ENCODE measurements around the gene ODAD2.

DNA sequence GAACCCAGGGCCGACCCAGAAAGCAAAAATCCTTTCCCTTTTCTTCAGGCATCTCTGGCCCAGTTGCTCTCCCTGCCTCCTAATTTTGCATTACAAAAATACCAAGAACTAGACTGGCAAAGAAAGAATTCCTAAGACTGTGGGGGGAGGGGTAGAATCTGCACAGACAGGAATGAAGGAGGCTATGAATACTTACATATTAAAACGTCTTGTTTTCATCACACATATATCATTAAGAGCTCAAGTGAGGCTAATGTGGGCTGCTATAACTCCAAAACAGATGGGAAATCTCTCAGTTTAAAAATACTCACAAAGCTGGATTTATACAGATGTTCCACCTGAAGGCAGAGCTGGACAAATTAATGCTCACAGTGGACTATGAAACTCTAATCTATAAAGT, 224.0 kb downstream of the ODAD2 start:
- no peak for TF ChIP-seq CTCF (IDR thresholded peaks at IDR 0.05; ENCODE audit: poor library complexity)
- TF ChIP-seq EZH2 (IDR thresholded peaks at IDR 0.05; ENCODE audit: borderline replicate concordance): no peak

All from hepatocyte (in vitro differentiated cells).